ENCODE data around the gene RIN3.
"Not testable (repeated sequence)": the region's sequence is repeated elsewhere in the genome, so short reads cannot be mapped to it uniquely, and the experiment has no call there.

- TF ChIP-seq POLR2AphosphoS5, POLR2A (IDR thresholded peaks at IDR 0.05): not testable (repeated sequence)
These were observed 126.0 kb downstream of the RIN3 start for GRCh38 chr14:92639472-92640117.
